WTC11 (cell line): ENCODE results near the gene ITPKB.

ENCODE experiments used
- CBFB ChIP-seq: sonication (generic); formaldehyde crosslinking; IDR thresholded peaks from 2 replicates; pipeline ENCODE4 v1.8.1; 2022; ENCODE audit warnings: mild to moderate bottlenecking, low read depth, missing genetic modification reagents
- CREB1 ChIP-seq: sonication (generic); formaldehyde crosslinking; IDR thresholded peaks from 2 replicates; pipeline ENCODE4 v1.8.0; 2023; ENCODE audit warnings: mild to moderate bottlenecking, missing genetic modification reagents
- CREM ChIP-seq: sonication (generic); formaldehyde crosslinking; IDR thresholded peaks from 2 replicates; pipeline ENCODE4 v1.8.1; 2022; ENCODE audit warnings: mild to moderate bottlenecking, missing genetic modification reagents, moderate library complexity
- CTCF ChIP-seq: fragments of 200-600 bp; IDR thresholded peaks from 2 replicates; pipeline ENCODE4 v1.8.0; 2022; ENCODE audit warnings: antibody characterized with exemption
- E2F4 ChIP-seq: sonication (generic); formaldehyde crosslinking; IDR thresholded peaks from 2 replicates; pipeline ENCODE4 v1.8.1; 2022; ENCODE audit warnings: low read depth, mild to moderate bottlenecking, moderate library complexity, missing genetic modification reagents, borderline replicate concordance
- ESRRA ChIP-seq: sonication (generic); formaldehyde crosslinking; IDR thresholded peaks from 2 replicates; pipeline ENCODE4 v1.8.1; 2022; ENCODE audit warnings: mild to moderate bottlenecking, missing genetic modification reagents, borderline replicate concordance
- FOXP1 ChIP-seq: sonication (generic); formaldehyde crosslinking; IDR thresholded peaks from 2 replicates; pipeline ENCODE4 v1.8.0; 2022; ENCODE audit warnings: missing genetic modification reagents, mild to moderate bottlenecking, moderate library complexity, borderline replicate concordance
- MAX ChIP-seq: sonication (generic); formaldehyde crosslinking; IDR thresholded peaks from 2 replicates; pipeline ENCODE4 v1.8.0; 2022; ENCODE audit warnings: mild to moderate bottlenecking, missing genetic modification reagents
- TP53 ChIP-seq: sonication (generic); formaldehyde crosslinking; IDR thresholded peaks from 2 replicates; pipeline ENCODE4 v1.8.1; 2023; ENCODE audit warnings: mild to moderate bottlenecking, missing genetic modification reagents
- USF2 ChIP-seq: sonication (generic); formaldehyde crosslinking; IDR thresholded peaks from 2 replicates; pipeline ENCODE4 v1.8.1; 2023; ENCODE audit warnings: mild to moderate bottlenecking, missing genetic modification reagents, moderate library complexity
- ZNF416 ChIP-seq: fragments of 250-450 bp; sonication (Bioruptor Pico); IDR thresholded peaks from 2 replicates; pipeline ENCODE4 v1.9.0; 2021; ENCODE audit warnings: mild to moderate bottlenecking, inconsistent platforms
- TF ChIP-seq, protein P1 (sequence below): sonication (generic); formaldehyde crosslinking; IDR thresholded peaks from 2 replicates; pipeline ENCODE4 v1.8.0; 2022; ENCODE audit warnings: missing genetic modification reagents
- TF ChIP-seq, protein P2 (sequence below): fragments of 250-450 bp; sonication (Bioruptor Pico); IDR thresholded peaks from 2 replicates; pipeline ENCODE4 v1.9.0; 2021; ENCODE audit warnings: mild to moderate bottlenecking

DNA sequence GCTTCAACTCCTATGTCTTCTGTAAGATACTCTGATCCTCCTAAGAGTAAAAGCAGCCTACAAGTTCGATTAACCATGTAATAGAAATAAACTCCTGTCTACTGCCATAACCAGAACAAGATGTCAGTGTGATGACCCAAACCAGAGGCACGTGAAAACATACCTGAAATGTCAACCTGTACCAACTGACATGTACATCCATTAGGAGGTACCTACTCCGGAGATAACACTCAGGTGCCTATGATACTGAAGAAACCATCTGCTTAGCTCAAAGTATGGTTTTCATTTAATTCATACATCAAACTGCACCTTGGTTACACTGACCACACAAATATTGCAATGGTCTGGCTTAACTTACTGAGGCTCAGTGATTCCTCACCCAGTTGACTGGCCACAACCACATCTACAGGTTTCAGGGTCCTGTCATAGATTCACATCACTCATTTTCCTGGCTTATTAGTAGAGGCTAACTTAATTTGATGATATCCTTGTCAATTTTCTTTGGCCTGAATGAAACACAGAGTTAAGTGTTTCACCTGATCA, 4.4 kb downstream of the ITPKB start:
- TF ChIP-seq CBFB (CRISPR knock-in tag), result no peak
- TF ChIP-seq CTCF, result no peak
- TF ChIP-seq MAX, result no peak
- TF ChIP-seq USF2, result no peak
- TF ChIP-seq, protein P1, sequence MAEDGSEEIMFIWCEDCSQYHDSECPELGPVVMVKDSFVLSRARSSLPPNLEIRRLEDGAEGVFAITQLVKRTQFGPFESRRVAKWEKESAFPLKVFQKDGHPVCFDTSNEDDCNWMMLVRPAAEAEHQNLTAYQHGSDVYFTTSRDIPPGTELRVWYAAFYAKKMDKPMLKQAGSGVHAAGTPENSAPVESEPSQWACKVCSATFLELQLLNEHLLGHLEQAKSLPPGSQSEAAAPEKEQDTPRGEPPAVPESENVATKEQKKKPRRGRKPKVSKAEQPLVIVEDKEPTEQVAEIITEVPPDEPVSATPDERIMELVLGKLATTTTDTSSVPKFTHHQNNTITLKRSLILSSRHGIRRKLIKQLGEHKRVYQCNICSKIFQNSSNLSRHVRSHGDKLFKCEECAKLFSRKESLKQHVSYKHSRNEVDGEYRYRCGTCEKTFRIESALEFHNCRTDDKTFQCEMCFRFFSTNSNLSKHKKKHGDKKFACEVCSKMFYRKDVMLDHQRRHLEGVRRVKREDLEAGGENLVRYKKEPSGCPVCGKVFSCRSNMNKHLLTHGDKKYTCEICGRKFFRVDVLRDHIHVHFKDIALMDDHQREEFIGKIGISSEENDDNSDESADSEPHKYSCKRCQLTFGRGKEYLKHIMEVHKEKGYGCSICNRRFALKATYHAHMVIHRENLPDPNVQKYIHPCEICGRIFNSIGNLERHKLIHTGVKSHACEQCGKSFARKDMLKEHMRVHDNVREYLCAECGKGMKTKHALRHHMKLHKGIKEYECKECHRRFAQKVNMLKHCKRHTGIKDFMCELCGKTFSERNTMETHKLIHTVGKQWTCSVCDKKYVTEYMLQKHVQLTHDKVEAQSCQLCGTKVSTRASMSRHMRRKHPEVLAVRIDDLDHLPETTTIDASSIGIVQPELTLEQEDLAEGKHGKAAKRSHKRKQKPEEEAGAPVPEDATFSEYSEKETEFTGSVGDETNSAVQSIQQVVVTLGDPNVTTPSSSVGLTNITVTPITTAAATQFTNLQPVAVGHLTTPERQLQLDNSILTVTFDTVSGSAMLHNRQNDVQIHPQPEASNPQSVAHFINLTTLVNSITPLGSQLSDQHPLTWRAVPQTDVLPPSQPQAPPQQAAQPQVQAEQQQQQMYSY (CRISPR knock-in tag), result no peak
- TF ChIP-seq FOXP1 (CRISPR knock-in tag), result no peak
- TF ChIP-seq ZNF416 (CRISPR knock-in tag), result no peak
- TF ChIP-seq TP53 (CRISPR knock-in tag), result no peak
- no peak for TF ChIP-seq CREM
- TF ChIP-seq CREB1 (CRISPR knock-in tag), result no peak
- no peak for TF ChIP-seq ESRRA (CRISPR knock-in tag)
- TF ChIP-seq, protein P2, sequence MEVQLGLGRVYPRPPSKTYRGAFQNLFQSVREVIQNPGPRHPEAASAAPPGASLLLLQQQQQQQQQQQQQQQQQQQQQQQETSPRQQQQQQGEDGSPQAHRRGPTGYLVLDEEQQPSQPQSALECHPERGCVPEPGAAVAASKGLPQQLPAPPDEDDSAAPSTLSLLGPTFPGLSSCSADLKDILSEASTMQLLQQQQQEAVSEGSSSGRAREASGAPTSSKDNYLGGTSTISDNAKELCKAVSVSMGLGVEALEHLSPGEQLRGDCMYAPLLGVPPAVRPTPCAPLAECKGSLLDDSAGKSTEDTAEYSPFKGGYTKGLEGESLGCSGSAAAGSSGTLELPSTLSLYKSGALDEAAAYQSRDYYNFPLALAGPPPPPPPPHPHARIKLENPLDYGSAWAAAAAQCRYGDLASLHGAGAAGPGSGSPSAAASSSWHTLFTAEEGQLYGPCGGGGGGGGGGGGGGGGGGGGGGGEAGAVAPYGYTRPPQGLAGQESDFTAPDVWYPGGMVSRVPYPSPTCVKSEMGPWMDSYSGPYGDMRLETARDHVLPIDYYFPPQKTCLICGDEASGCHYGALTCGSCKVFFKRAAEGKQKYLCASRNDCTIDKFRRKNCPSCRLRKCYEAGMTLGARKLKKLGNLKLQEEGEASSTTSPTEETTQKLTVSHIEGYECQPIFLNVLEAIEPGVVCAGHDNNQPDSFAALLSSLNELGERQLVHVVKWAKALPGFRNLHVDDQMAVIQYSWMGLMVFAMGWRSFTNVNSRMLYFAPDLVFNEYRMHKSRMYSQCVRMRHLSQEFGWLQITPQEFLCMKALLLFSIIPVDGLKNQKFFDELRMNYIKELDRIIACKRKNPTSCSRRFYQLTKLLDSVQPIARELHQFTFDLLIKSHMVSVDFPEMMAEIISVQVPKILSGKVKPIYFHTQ, result no peak
- TF ChIP-seq E2F4, result no peak
